HepG2 (cell line): ENCODE measurements around the gene PAFAH1B1. TPM values are rescaled to one million over a fixed set of nuclear protein-coding genes. Genes with fewer than 3 reads are reported as not detected.

Source experiments
- ATF7-NPFF ChIP-seq: sonication (generic); formaldehyde crosslinking; IDR thresholded peaks from 2 replicates; pipeline ENCODE4 v1.8.1; 2023; ENCODE audit warnings: mild to moderate bottlenecking, low read depth, missing genetic modification reagents, moderate library complexity
- ELF3 ChIP-seq: IDR thresholded peaks from 2 replicates; pipeline ENCODE4 v1.6.1; 2016; ENCODE audit warnings: missing genetic modification reagents, missing compliant biosample characterization
- ISX ChIP-seq: sonication (generic); formaldehyde crosslinking; conservative IDR thresholded peaks from 2 replicates; pipeline ENCODE4 v1.5.0; 2020; ENCODE audit warnings: missing genetic modification reagents
- KLF11 ChIP-seq: IDR thresholded peaks from 2 replicates; pipeline ENCODE4 v1.6.1; 2016; ENCODE audit warnings: missing compliant biosample characterization
- MAFG ChIP-seq: sonication (generic); formaldehyde crosslinking; IDR thresholded peaks from 2 replicates; pipeline ENCODE4 v1.5.1; 2020; ENCODE audit warnings: mild to moderate bottlenecking, missing genetic modification reagents
- TCF12 ChIP-seq, 2 experiments: fragments of 450-650 bp in 1 of 2; sonication (generic) in 1 of 2; formaldehyde crosslinking in 1 of 2; IDR thresholded peaks; 2 replicates each; pipeline versions ENCODE4 v1.6.1 to v1.8.0; 2017 to 2022; ENCODE audit warnings: antibody characterized with exemption in 1 of 2, mild to moderate bottlenecking in 1 of 2, missing genetic modification reagents in 1 of 2, moderate library complexity in 1 of 2
- TGIF2 ChIP-seq: IDR thresholded peaks from 2 replicates; pipeline ENCODE4 v1.6.1; 2016; ENCODE audit warnings: control low read depth, missing compliant biosample characterization
- ZNF230 ChIP-seq: sonication (generic); formaldehyde crosslinking; IDR thresholded peaks from 2 replicates; pipeline ENCODE4 v1.4.0; 2020; ENCODE audit warnings: mild to moderate bottlenecking, missing genetic modification reagents
- ZNF496 ChIP-seq: sonication (generic); formaldehyde crosslinking; IDR thresholded peaks from 2 replicates; pipeline ENCODE4 v1.8.1; 2023; ENCODE audit warnings: mild to moderate bottlenecking, moderate library complexity, missing genetic modification reagents; ENCODE audit not compliant: insufficient replicate concordance
- ZNF570 ChIP-seq: sonication (generic); formaldehyde crosslinking; IDR thresholded peaks from 2 replicates; pipeline ENCODE4 v1.4.0; 2020; ENCODE audit warnings: mild to moderate bottlenecking, missing genetic modification reagents, borderline replicate concordance
- ZNF607 ChIP-seq: sonication (generic); formaldehyde crosslinking; IDR thresholded peaks from 2 replicates; pipeline ENCODE4 v1.5.1; 2020; ENCODE audit warnings: missing genetic modification reagents, mild to moderate bottlenecking, borderline replicate concordance
- ZNF614 ChIP-seq: IDR thresholded peaks from 2 replicates; pipeline ENCODE4 v1.6.1; 2018; ENCODE audit warnings: missing biosample characterization, missing genetic modification reagents, inconsistent platforms, borderline replicate concordance
- ZNF674 ChIP-seq: sonication (generic); formaldehyde crosslinking; IDR thresholded peaks from 2 replicates; pipeline ENCODE4 v1.5.0; 2020; ENCODE audit warnings: low read depth, mild to moderate bottlenecking, missing genetic modification reagents
- ZNF749 ChIP-seq: sonication (generic); formaldehyde crosslinking; IDR thresholded peaks from 2 replicates; pipeline ENCODE4 v1.8.0; 2022; ENCODE audit warnings: mild to moderate bottlenecking, missing genetic modification reagents, moderate library complexity, borderline replicate concordance
- polyA plus RNA-seq, 8 experiments: library from polyadenylated mRNA; depleted of rRNA in 3 of 8; stranded (reverse) in 7 of 8; unstranded in 1 of 8; fragments of >200 nt; fragmentation: Illumina TruSeq in 4 of 8; extraction: Trizol in 4 of 8; gene quantifications; 2 replicates each; pipeline versions ENCODE4 v1.2.1 to v1.2.3, GENCODE V29; 2011 to 2016; ENCODE audit warnings: low read depth in 4 of 8, missing spikeins in 1 of 8, mixed read lengths in 1 of 8; ENCODE audit not compliant: insufficient read depth in 1 of 8
- total RNA-seq, 5 experiments: library from RNA; depleted of rRNA; stranded (reverse); fragments of >200 nt; fragmentation: Illumina TruSeq; extraction: Trizol; gene quantifications; 2 replicates each; pipeline ENCODE4 v1.2.3, GENCODE V29; 2016; ENCODE audit warnings: low read depth in 1 of 5
- TF ChIP-seq, protein P1 (sequence below): sonication (generic); formaldehyde crosslinking; IDR thresholded peaks from 2 replicates; pipeline ENCODE4 v1.4.0; 2020; ENCODE audit warnings: missing genetic modification reagents
- TF ChIP-seq, protein P2 (sequence below): sonication (generic); formaldehyde crosslinking; IDR thresholded peaks from 2 replicates; pipeline ENCODE4 v1.5.1; 2020; ENCODE audit warnings: missing genetic modification reagents, mild to moderate bottlenecking, borderline replicate concordance
- TF ChIP-seq, protein P3 (sequence below): sonication (generic); formaldehyde crosslinking; IDR thresholded peaks from 2 replicates; pipeline ENCODE4 v1.4.0; 2020; ENCODE audit warnings: missing genetic modification reagents, borderline replicate concordance
- TF ChIP-seq, protein P4 (sequence below): sonication (generic); formaldehyde crosslinking; conservative IDR thresholded peaks from 2 replicates; pipeline ENCODE4 v1.5.0; 2020; ENCODE audit warnings: missing genetic modification reagents
- TF ChIP-seq, protein P5 (sequence below): sonication (generic); formaldehyde crosslinking; IDR thresholded peaks from 2 replicates; pipeline ENCODE4 v1.5.1; 2020; ENCODE audit warnings: missing genetic modification reagents, mild to moderate bottlenecking, borderline replicate concordance

Gene PAFAH1B1
- total and polyA plus RNA-seq, 2 of the 13 experiments (the other 11 are each of a cell fraction or from before 2014, with no cell fraction given): 46.0 to 64.9 TPM

DNA sequence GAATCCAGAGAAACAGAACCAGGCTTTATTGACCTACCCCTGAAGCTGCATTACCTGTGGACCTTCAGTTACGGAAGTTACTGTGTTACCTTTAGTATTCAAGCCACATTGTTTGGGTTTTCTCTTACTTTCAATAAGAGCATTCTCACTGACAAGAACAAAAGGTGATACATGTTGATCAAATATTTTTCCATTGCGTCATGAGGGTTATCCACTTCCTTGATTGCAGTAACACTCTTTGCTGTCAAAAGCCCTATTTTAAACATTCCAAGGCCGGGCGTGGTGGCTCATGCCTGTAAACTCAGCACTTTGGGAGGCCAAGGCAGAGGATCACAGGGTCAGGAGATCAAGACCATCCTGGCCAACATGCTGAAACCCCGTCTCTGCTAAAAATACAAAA, 28.6 kb upstream of the PAFAH1B1 start (continued):
- TF ChIP-seq ZNF230 (CRISPR knock-in tag): no peak
- TF ChIP-seq, protein P1, sequence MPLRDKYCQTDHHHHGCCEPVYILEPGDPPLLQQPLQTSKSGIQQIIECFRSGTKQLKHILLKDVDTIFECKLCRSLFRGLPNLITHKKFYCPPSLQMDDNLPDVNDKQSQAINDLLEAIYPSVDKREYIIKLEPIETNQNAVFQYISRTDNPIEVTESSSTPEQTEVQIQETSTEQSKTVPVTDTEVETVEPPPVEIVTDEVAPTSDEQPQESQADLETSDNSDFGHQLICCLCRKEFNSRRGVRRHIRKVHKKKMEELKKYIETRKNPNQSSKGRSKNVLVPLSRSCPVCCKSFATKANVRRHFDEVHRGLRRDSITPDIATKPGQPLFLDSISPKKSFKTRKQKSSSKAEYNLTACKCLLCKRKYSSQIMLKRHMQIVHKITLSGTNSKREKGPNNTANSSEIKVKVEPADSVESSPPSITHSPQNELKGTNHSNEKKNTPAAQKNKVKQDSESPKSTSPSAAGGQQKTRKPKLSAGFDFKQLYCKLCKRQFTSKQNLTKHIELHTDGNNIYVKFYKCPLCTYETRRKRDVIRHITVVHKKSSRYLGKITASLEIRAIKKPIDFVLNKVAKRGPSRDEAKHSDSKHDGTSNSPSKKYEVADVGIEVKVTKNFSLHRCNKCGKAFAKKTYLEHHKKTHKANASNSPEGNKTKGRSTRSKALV: no peak
- TF ChIP-seq ZNF614 (CRISPR knock-in tag): no peak
- no peak for TF ChIP-seq ZNF570 (CRISPR knock-in tag)
- no peak for TF ChIP-seq TGIF2 (CRISPR knock-in tag)
- no peak for TF ChIP-seq MAFG (CRISPR knock-in tag)
- no peak for TF ChIP-seq ATF7-NPFF (CRISPR knock-in tag)
- TF ChIP-seq ZNF674 (CRISPR knock-in tag): no peak
- TF ChIP-seq ISX (CRISPR knock-in tag): no peak
- no peak for TF ChIP-seq ZNF607 (CRISPR knock-in tag)
- TF ChIP-seq, protein P2, sequence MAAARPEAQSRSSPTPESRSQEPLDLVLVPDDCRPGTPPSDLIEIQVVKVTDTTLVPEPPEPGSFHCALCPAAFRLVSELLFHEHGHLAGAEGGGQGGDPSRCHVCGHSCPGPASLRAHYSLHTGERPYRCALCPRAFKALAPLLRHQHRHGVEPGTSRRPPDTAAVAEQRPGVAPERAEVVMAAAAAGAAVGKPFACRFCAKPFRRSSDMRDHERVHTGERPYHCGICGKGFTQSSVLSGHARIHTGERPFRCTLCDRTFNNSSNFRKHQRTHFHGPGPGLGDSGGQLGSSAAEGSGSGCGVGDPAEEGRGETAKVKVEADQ (CRISPR knock-in tag): no peak
- TF ChIP-seq ZNF496 (CRISPR knock-in tag): no peak
- no peak for TF ChIP-seq KLF11 (CRISPR knock-in tag)
- TF ChIP-seq, protein P3, sequence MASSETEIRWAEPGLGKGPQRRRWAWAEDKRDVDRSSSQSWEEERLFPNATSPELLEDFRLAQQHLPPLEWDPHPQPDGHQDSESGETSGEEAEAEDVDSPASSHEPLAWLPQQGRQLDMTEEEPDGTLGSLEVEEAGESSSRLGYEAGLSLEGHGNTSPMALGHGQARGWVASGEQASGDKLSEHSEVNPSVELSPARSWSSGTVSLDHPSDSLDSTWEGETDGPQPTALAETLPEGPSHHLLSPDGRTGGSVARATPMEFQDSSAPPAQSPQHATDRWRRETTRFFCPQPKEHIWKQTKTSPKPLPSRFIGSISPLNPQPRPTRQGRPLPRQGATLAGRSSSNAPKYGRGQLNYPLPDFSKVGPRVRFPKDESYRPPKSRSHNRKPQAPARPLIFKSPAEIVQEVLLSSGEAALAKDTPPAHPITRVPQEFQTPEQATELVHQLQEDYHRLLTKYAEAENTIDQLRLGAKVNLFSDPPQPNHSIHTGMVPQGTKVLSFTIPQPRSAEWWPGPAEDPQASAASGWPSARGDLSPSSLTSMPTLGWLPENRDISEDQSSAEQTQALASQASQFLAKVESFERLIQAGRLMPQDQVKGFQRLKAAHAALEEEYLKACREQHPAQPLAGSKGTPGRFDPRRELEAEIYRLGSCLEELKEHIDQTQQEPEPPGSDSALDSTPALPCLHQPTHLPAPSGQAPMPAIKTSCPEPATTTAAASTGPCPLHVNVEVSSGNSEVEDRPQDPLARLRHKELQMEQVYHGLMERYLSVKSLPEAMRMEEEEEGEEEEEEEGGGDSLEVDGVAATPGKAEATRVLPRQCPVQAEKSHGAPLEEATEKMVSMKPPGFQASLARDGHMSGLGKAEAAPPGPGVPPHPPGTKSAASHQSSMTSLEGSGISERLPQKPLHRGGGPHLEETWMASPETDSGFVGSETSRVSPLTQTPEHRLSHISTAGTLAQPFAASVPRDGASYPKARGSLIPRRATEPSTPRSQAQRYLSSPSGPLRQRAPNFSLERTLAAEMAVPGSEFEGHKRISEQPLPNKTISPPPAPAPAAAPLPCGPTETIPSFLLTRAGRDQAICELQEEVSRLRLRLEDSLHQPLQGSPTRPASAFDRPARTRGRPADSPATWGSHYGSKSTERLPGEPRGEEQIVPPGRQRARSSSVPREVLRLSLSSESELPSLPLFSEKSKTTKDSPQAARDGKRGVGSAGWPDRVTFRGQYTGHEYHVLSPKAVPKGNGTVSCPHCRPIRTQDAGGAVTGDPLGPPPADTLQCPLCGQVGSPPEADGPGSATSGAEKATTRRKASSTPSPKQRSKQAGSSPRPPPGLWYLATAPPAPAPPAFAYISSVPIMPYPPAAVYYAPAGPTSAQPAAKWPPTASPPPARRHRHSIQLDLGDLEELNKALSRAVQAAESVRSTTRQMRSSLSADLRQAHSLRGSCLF (CRISPR knock-in tag): no peak
- TF ChIP-seq, protein P4, sequence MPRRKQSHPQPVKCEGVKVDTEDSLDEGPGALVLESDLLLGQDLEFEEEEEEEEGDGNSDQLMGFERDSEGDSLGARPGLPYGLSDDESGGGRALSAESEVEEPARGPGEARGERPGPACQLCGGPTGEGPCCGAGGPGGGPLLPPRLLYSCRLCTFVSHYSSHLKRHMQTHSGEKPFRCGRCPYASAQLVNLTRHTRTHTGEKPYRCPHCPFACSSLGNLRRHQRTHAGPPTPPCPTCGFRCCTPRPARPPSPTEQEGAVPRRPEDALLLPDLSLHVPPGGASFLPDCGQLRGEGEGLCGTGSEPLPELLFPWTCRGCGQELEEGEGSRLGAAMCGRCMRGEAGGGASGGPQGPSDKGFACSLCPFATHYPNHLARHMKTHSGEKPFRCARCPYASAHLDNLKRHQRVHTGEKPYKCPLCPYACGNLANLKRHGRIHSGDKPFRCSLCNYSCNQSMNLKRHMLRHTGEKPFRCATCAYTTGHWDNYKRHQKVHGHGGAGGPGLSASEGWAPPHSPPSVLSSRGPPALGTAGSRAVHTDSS (CRISPR knock-in tag): no peak
- TF ChIP-seq TCF12 (IDR thresholded peaks at IDR 0.05): no peak
- TF ChIP-seq TCF12 (CRISPR knock-in tag; IDR thresholded peaks at IDR 0.05): no peak
- no peak for TF ChIP-seq ZNF749 (CRISPR knock-in tag)
- TF ChIP-seq, protein P5, sequence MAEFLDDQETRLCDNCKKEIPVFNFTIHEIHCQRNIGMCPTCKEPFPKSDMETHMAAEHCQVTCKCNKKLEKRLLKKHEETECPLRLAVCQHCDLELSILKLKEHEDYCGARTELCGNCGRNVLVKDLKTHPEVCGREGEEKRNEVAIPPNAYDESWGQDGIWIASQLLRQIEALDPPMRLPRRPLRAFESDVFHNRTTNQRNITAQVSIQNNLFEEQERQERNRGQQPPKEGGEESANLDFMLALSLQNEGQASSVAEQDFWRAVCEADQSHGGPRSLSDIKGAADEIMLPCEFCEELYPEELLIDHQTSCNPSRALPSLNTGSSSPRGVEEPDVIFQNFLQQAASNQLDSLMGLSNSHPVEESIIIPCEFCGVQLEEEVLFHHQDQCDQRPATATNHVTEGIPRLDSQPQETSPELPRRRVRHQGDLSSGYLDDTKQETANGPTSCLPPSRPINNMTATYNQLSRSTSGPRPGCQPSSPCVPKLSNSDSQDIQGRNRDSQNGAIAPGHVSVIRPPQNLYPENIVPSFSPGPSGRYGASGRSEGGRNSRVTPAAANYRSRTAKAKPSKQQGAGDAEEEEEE: no peak
- TF ChIP-seq ELF3 (CRISPR knock-in tag): peak; percentile 45; the same call in 1 of the 2 replicates
